Thyroid gland (tissue), 4 donors: ENCODE data around the gene AP4B1.

Experiments
- POLR2A ChIP-seq, 2 donors: fragments of 450-650 bp; IDR thresholded peaks; one replicate each; pipeline ENCODE4 v1.6.1; 2017; ENCODE audit warnings: antibody characterized with exemption in 2 of 2, mild to moderate bottlenecking in 2 of 2, moderate library complexity in 1 of 2
- TF ChIP-seq, protein P1 (sequence below), 6 experiments: fragments of 200-600 bp in 3 of 6; fragments of 450-650 bp in 3 of 6; sonication (generic) in 3 of 6; IDR thresholded peaks; one replicate each; pipeline ENCODE4 v1.5.1; 2016 to 2019; ENCODE audit warnings: antibody characterized with exemption in 6 of 6, mild to moderate bottlenecking in 2 of 6, inconsistent platforms in 1 of 6, moderate library complexity in 1 of 6

GRCh38 chr1:113935176-113935575 lies 30.6 kb upstream of the AP4B1 start:
- TF ChIP-seq, protein P1, sequence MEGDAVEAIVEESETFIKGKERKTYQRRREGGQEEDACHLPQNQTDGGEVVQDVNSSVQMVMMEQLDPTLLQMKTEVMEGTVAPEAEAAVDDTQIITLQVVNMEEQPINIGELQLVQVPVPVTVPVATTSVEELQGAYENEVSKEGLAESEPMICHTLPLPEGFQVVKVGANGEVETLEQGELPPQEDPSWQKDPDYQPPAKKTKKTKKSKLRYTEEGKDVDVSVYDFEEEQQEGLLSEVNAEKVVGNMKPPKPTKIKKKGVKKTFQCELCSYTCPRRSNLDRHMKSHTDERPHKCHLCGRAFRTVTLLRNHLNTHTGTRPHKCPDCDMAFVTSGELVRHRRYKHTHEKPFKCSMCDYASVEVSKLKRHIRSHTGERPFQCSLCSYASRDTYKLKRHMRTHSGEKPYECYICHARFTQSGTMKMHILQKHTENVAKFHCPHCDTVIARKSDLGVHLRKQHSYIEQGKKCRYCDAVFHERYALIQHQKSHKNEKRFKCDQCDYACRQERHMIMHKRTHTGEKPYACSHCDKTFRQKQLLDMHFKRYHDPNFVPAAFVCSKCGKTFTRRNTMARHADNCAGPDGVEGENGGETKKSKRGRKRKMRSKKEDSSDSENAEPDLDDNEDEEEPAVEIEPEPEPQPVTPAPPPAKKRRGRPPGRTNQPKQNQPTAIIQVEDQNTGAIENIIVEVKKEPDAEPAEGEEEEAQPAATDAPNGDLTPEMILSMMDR (IDR thresholded peaks at IDR 0.05), result no peak
- TF ChIP-seq POLR2A (IDR thresholded peaks at IDR 0.05), result no peak
